ENCODE data around the gene PTPN7. TPM values are rescaled to one million over a fixed set of nuclear protein-coding genes. Genes with fewer than 3 reads are reported as not detected.

Gene PTPN7
- total and polyA plus RNA-seq, 10 of the 15 experiments (the other 5 are each of a cell fraction or from before 2014, with no cell fraction given), result 7.9 to 117 (median 102) TPM

DNA sequence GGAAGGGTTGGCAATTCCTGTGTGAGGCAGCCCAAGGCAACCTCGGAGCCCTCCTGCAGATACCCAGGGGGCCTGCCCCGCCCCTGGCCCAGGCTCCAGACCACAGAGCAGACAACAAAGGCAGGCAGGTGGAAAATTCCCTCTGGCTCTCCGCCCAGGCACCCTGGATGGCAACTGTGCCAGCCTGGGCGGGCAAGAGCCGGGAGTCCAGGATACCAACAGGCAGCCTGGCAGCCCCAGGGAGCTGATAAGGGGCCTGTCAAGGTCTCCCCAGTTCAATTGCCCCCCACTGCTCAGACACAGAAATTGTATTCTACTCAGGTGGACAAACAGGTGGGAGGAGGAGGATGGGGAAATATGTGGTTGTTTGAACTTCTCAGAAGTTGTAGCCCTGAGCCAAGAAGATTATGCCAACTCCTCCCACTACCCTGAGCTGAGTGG lies 53.1 kb downstream of the PTPN7 start:
- H3K4me3 ChIP-seq, result no peak overlapping the region
- FAIRE-seq, result no peak
- H3K4me1 ChIP-seq (ENCODE audit: control insufficient read depth, insufficient read depth, low read length), result no peaks in the 10 kb centered on the region
- no peaks in the 10 kb centered on the region for H3K27me3 ChIP-seq (replicated peaks in 1 of 2; ENCODE audit: control insufficient read depth in 2 of 2, insufficient read depth in 2 of 2, low read length in 1 of 2)
- POLR2A ChIA-PET, result no interaction called here
- 0% methylated on average over 5 of the region's 5 CpGs for WGBS (ENCODE audit: insufficient coverage, insufficient replicate concordance, low lambda C conversion rate, missing lambda C conversion rate)
- RAD21 ChIA-PET (ENCODE audit: unreplicated experiment), result interaction anchor here (1.0 to 1.5 kb wide), 2 partner anchors 11 to 12 kb away, joined by 4 to 5 read pairs; no protein-coding TSS in a partner anchor
- H3K79me2 ChIP-seq (ENCODE audit: control insufficient read depth, insufficient read depth, low read length), result no peaks in the 10 kb centered on the region
- no peaks in the 10 kb centered on the region for H3K9me3 ChIP-seq (replicated peaks; ENCODE audit: control insufficient read depth, insufficient read depth, low read length)
- intact Hi-C loops (cut with micrococcal nuclease; ENCODE audit: unreplicated experiment) (no loop called here), in situ Hi-C loops (cut with MboI) (no loop called here)
- ATAC-seq, result no peak
- no TSS peak for BruUV-seq (replicated peaks)
- H3K9ac ChIP-seq (ENCODE audit: control insufficient read depth, insufficient read depth, low read length), result no peak overlapping the region
- no peak overlapping the region for H3K4me2 ChIP-seq (ENCODE audit: control insufficient read depth, insufficient read depth)
- SMC1A ChIA-PET (ENCODE audit: uncharacterized antibody, unreplicated experiment), result interaction anchor here (1.6 kb wide), 1 partner anchor 97 kb away, joined by 4 read pairs; the partner anchor contains the start of gene ELF3
- CTCF ChIA-PET, result interaction anchor here (0.8 to 1.6 kb wide), 2 partner anchors 11 to 105 kb away, joined by 3 to 8 read pairs; no protein-coding TSS in a partner anchor
- TF ChIP-seq RUNX3 (IDR thresholded peaks at IDR 0.05; ENCODE audit: low read length) (no peak), MTA2 (IDR thresholded peaks at IDR 0.05; ENCODE audit: low read depth) (no peak), TCF12 (IDR thresholded peaks at IDR 0.05; ENCODE audit: low read depth, low read length) (no peak), SPI1 (IDR thresholded peaks at IDR 0.05; ENCODE audit: borderline replicate concordance, insufficient read depth, low read depth, low read length) (no peak), NR2C2 (IDR thresholded peaks at IDR 0.05; ENCODE audit: borderline replicate concordance, control insufficient read depth, insufficient read length, low read depth) (no peak), NFIC (IDR thresholded peaks at IDR 0.05; ENCODE audit: low read depth, low read length) (no peak), ZNF207 (IDR thresholded peaks at IDR 0.05; ENCODE audit: borderline replicate concordance) (no peak)
- no peaks in the 10 kb centered on the region for H4K20me1 ChIP-seq (ENCODE audit: control insufficient read depth, insufficient read depth)
- H3K27ac ChIP-seq (ENCODE audit: control insufficient read depth, insufficient read depth), result no peak overlapping the region
- H2AFZ ChIP-seq (ENCODE audit: control insufficient read depth, low read depth, low read length), result no peak overlapping the region
- no peak for DNase-seq (ENCODE audit: low read depth, low spot score)
- H3K36me3 ChIP-seq (ENCODE audit: control insufficient read depth in 2 of 2, insufficient read depth in 2 of 2, low read length in 1 of 2), result no peaks in the 10 kb centered on the region
